HepG2 (cell line): Measurements from ENCODE around the gene TBC1D20. TPM values are rescaled to one million over a fixed set of nuclear protein-coding genes. Genes with fewer than 3 reads are reported as not detected.

Source experiments
- ATF7 ChIP-seq, 2 experiments: fragments of 450-650 bp in 1 of 2; sonication (generic) in 1 of 2; formaldehyde crosslinking in 1 of 2; IDR thresholded peaks; 2 replicates each; pipeline versions ENCODE4 v1.4.0 to v1.6.1; 2016 to 2020; ENCODE audit warnings: antibody characterized with exemption in 1 of 2, mild to moderate bottlenecking in 1 of 2, missing genetic modification reagents in 1 of 2
- CC2D1A ChIP-seq: sonication (generic); formaldehyde crosslinking; IDR thresholded peaks from 2 replicates; pipeline ENCODE4 v1.8.1; 2023; ENCODE audit warnings: mild to moderate bottlenecking, missing genetic modification reagents
- CEBPZ ChIP-seq: IDR thresholded peaks from 2 replicates; pipeline ENCODE4 v1.6.1; 2012; ENCODE audit warnings: low read length, improper control_type of control experiment
- CHD4 ChIP-seq: fragments of 200-600 bp; sonication (generic); IDR thresholded peaks from 2 replicates; pipeline ENCODE4 v1.7.0; 2017; ENCODE audit warnings: mild to moderate bottlenecking, low read length, borderline replicate concordance
- GFI1 ChIP-seq: sonication (generic); formaldehyde crosslinking; IDR thresholded peaks from 2 replicates; pipeline ENCODE4 v1.5.0; 2020; ENCODE audit warnings: missing genetic modification reagents, mild to moderate bottlenecking, borderline replicate concordance
- HDAC1 ChIP-seq: sonication (generic); formaldehyde crosslinking; IDR thresholded peaks from 2 replicates; pipeline ENCODE4 v1.5.1; 2020; ENCODE audit warnings: mild to moderate bottlenecking, missing genetic modification reagents
- KLF6 ChIP-seq: IDR thresholded peaks from 2 replicates; pipeline ENCODE4 v1.8.0; 2016; ENCODE audit warnings: missing biosample characterization, missing genetic modification reagents
- KLF9 ChIP-seq: IDR thresholded peaks from 2 replicates; pipeline ENCODE4 v1.6.1; 2016; ENCODE audit warnings: low read depth
- KMT2B ChIP-seq: IDR thresholded peaks from 2 replicates; pipeline ENCODE4 v1.6.1; 2016; ENCODE audit warnings: missing genetic modification reagents, missing compliant biosample characterization
- NFE2 ChIP-seq: sonication (generic); formaldehyde crosslinking; IDR thresholded peaks from 2 replicates; pipeline ENCODE4 v1.4.0; 2020; ENCODE audit warnings: missing genetic modification reagents
- NFE2L2 ChIP-seq: fragments of 150-350 bp; IDR thresholded peaks from 2 replicates; pipeline ENCODE4 v1.6.1; 2014; ENCODE audit warnings: low read length
- PAWR ChIP-seq: sonication (generic); formaldehyde crosslinking; IDR thresholded peaks from 2 replicates; pipeline ENCODE4 v1.4.0; 2020; ENCODE audit warnings: missing genetic modification reagents, mild to moderate bottlenecking, borderline replicate concordance
- POGZ ChIP-seq: sonication (generic); formaldehyde crosslinking; IDR thresholded peaks from 2 replicates; pipeline ENCODE4 v1.4.0; 2020; ENCODE audit warnings: mild to moderate bottlenecking, missing genetic modification reagents
- POLR2A ChIP-seq, 2 experiments: IDR thresholded peaks; 2 replicates each; pipeline ENCODE4 v1.6.1; 2011; ENCODE audit warnings: low read depth in 2 of 2, low read length in 2 of 2, mild to moderate bottlenecking in 1 of 2, moderate library complexity in 1 of 2; ENCODE audit not compliant: insufficient read depth in 1 of 2
- PRMT3 ChIP-seq: sonication (generic); formaldehyde crosslinking; IDR thresholded peaks from 2 replicates; pipeline ENCODE4 v1.8.1; 2022; ENCODE audit warnings: low read depth, mild to moderate bottlenecking, moderate library complexity, missing genetic modification reagents, borderline replicate concordance
- RBAK ChIP-seq: sonication (generic); formaldehyde crosslinking; IDR thresholded peaks from 2 replicates; pipeline ENCODE4 v1.5.1; 2020; ENCODE audit warnings: mild to moderate bottlenecking, missing genetic modification reagents
- RCOR2 ChIP-seq: IDR thresholded peaks from 2 replicates; pipeline ENCODE4 v1.6.1; 2016; ENCODE audit warnings: missing biosample characterization, missing genetic modification reagents
- SRF ChIP-seq: IDR thresholded peaks from 2 replicates; pipeline ENCODE4 v1.6.1; 2011; ENCODE audit warnings: mild to moderate bottlenecking, low read depth, low read length, moderate library complexity
- TAF15 ChIP-seq: fragments of 200-400 bp; formaldehyde crosslinking; IDR thresholded peaks from one replicate; pipeline ENCODE4 v1.6.1; 2018; ENCODE audit warnings: mild to moderate bottlenecking, low read depth, low read length; ENCODE audit not compliant: poor library complexity, severe bottlenecking
- ZKSCAN5 ChIP-seq: sonication (generic); formaldehyde crosslinking; IDR thresholded peaks from 2 replicates; pipeline ENCODE4 v1.5.1; 2020; ENCODE audit warnings: mild to moderate bottlenecking, missing genetic modification reagents
- ZNF12 ChIP-seq: sonication (generic); formaldehyde crosslinking; IDR thresholded peaks from 2 replicates; pipeline ENCODE4 v1.5.0; 2020; ENCODE audit warnings: missing genetic modification reagents
- ZNF337 ChIP-seq: sonication (generic); formaldehyde crosslinking; IDR thresholded peaks from 2 replicates; pipeline ENCODE4 v1.5.1; 2020; ENCODE audit warnings: missing genetic modification reagents, low read depth, mild to moderate bottlenecking, borderline replicate concordance
- ZNF644 ChIP-seq: IDR thresholded peaks from 2 replicates; pipeline ENCODE4 v1.6.1; 2016; ENCODE audit warnings: low read depth
- ZNF780A ChIP-seq: sonication (generic); formaldehyde crosslinking; IDR thresholded peaks from 2 replicates; pipeline ENCODE4 v1.8.0; 2022; ENCODE audit warnings: mild to moderate bottlenecking, missing genetic modification reagents, moderate library complexity
- ZNF850 ChIP-seq: sonication (generic); formaldehyde crosslinking; conservative IDR thresholded peaks from 2 replicates; pipeline ENCODE4 v1.9.0; 2021; ENCODE audit warnings: mild to moderate bottlenecking, missing genetic modification reagents
- polyA plus RNA-seq, 8 experiments: library from polyadenylated mRNA; depleted of rRNA in 3 of 8; stranded (reverse) in 7 of 8; unstranded in 1 of 8; fragments of >200 nt; fragmentation: Illumina TruSeq in 4 of 8; extraction: Trizol in 4 of 8; gene quantifications; 2 replicates each; pipeline versions ENCODE4 v1.2.1 to v1.2.3, GENCODE V29; 2011 to 2016; ENCODE audit warnings: low read depth in 4 of 8, missing spikeins in 1 of 8, mixed read lengths in 1 of 8; ENCODE audit not compliant: insufficient read depth in 1 of 8
- total RNA-seq, 5 experiments: library from RNA; depleted of rRNA; stranded (reverse); fragments of >200 nt; fragmentation: Illumina TruSeq; extraction: Trizol; gene quantifications; 2 replicates each; pipeline ENCODE4 v1.2.3, GENCODE V29; 2016; ENCODE audit warnings: low read depth in 1 of 5
- TF ChIP-seq, protein P1 (sequence below): IDR thresholded peaks from 2 replicates; pipeline ENCODE4 v1.6.1; 2016
- TF ChIP-seq, protein P2 (sequence below): sonication (generic); formaldehyde crosslinking; IDR thresholded peaks from 2 replicates; pipeline ENCODE4 v1.8.0; 2022; ENCODE audit warnings: missing genetic modification reagents, mild to moderate bottlenecking, inconsistent platforms, borderline replicate concordance

Gene TBC1D20
- total and polyA plus RNA-seq, 2 of the 13 experiments (the other 11 are each of a cell fraction or from before 2014, with no cell fraction given), result 36.6 to 47.1 TPM

DNA sequence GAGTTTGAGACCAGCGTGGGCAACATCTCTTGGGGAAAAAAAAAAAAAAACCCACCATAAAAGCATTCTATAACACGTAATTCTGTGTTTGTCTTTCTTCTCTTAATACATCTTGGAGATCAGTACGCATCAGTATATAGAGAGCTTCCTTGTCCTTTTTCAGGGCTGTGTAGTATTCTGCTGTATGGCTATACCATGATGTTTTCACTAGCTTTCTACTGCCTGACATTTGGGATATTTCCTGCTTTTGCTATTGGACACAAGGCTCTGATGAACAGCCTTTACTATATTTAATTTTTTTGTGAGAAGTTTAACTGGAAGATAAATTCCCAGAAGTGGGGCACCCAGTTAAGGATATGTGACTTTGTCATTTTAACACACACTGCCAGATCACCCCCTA lies 74.8 kb downstream of the TBC1D20 start (continued):
- no peak for TF ChIP-seq KLF9 (CRISPR knock-in tag)
- TF ChIP-seq ATF7 (IDR thresholded peaks at IDR 0.05), result no peak
- no peak for TF ChIP-seq ATF7 (CRISPR knock-in tag; IDR thresholded peaks at IDR 0.05)
- no peak for TF ChIP-seq POGZ
- TF ChIP-seq CEBPZ, result no peak
- TF ChIP-seq ZNF780A (CRISPR knock-in tag), result no peak
- TF ChIP-seq CC2D1A (CRISPR knock-in tag), result no peak
- TF ChIP-seq RCOR2 (CRISPR knock-in tag), result peak; percentile 43; the same call in 1 of the 2 replicates
- no peak for TF ChIP-seq TAF15
- peak; percentile 44; the same call in 1 of the 2 replicates for TF ChIP-seq ZNF12 (CRISPR knock-in tag)
- no peak for TF ChIP-seq NFE2
- no peak for TF ChIP-seq ZNF850 (CRISPR knock-in tag)
- peak in 1 of 2 experiments; percentile 1; a peak in 2 of 4 replicates for TF ChIP-seq POLR2A (IDR thresholded peaks at IDR 0.05; ENCODE audit: insufficient read depth in 1 of 2, low read depth in 2 of 2, low read length in 2 of 2)
- TF ChIP-seq ZNF337 (CRISPR knock-in tag), result no peak
- no peak for TF ChIP-seq ZNF644
- no peak for TF ChIP-seq HDAC1 (CRISPR knock-in tag)
- TF ChIP-seq NFE2L2, result no peak
- TF ChIP-seq PAWR (CRISPR knock-in tag), result no peak
- TF ChIP-seq KMT2B (CRISPR knock-in tag), result no peak
- TF ChIP-seq, protein P1, sequence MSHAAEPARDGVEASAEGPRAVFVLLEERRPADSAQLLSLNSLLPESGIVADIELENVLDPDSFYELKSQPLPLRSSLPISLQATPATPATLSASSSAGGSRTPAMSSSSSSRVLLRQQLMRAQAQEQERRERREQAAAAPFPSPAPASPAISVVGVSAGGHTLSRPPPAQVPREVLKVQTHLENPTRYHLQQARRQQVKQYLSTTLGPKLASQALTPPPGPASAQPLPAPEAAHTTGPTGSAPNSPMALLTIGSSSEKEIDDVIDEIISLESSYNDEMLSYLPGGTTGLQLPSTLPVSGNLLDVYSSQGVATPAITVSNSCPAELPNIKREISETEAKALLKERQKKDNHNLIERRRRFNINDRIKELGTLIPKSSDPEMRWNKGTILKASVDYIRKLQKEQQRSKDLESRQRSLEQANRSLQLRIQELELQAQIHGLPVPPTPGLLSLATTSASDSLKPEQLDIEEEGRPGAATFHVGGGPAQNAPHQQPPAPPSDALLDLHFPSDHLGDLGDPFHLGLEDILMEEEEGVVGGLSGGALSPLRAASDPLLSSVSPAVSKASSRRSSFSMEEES (CRISPR knock-in tag), result no peak
- no peak for TF ChIP-seq SRF
- TF ChIP-seq, protein P2, sequence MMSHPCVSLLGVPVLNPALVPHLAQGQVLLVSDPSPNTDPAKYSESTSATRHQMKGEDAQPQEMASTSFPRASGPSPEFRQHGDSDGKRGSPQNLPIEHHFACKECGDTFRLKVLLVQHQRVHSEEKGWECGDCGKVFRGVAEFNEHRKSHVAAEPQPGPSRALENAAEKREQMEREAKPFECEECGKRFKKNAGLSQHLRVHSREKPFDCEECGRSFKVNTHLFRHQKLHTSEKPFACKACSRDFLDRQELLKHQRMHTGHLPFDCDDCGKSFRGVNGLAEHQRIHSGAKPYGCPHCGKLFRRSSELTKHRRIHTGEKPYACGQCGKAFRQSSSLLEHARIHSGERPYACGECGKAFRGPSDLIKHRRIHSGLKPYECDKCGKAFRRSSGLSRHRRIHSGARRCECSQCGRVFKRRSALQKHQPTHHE (CRISPR knock-in tag), result no peak
- no peak; the same call in 1 of the 2 replicates for TF ChIP-seq CHD4
- TF ChIP-seq RBAK, result no peak
- TF ChIP-seq GFI1, result no peak
- TF ChIP-seq PRMT3, result no peak
- TF ChIP-seq KLF6, result no peak
- TF ChIP-seq ZKSCAN5 (CRISPR knock-in tag), result no peak
